Effector memory CD8-positive, alpha-beta T cell (primary cell): ENCODE measurements around the gene PPCDC.
A peak's percentile ranks its signal among the peaks of the same experiment; 100 is the strongest.

ENCODE experiments used
- ATAC-seq: fragments of 150-1000 bp; cut with Tn5 transposase; replicated peaks from 2 replicates; pipeline ENCODE4 v1.10.0; 2021; ENCODE audit warnings: mild to moderate bottlenecking, moderate library complexity
- DNase-seq, 3 experiments: peaks; one replicate each; pipeline ENCODE4 v3.0.0; 2021
- H3K27ac Mint-ChIP-seq, 2 donors: one replicate each; pipeline ENCODE4 v1.8.0; 2022; ENCODE audit warnings: mild to moderate bottlenecking in 2 of 2, mixed read lengths in 2 of 2, moderate library complexity in 2 of 2
- H3K27me3 Mint-ChIP-seq, 2 donors: one replicate each; pipeline ENCODE4 v1.8.0; 2022; ENCODE audit warnings: mixed read lengths in 2 of 2
- H3K36me3 Mint-ChIP-seq: one replicate; pipeline ENCODE4 v1.8.0; 2022; ENCODE audit warnings: mild to moderate bottlenecking, moderate library complexity, mixed read lengths; ENCODE audit not compliant: insufficient read depth
- H3K4me1 Mint-ChIP-seq, 2 donors: one replicate each; pipeline ENCODE4 v1.8.0; 2022; ENCODE audit warnings: low read depth in 2 of 2, mixed read lengths in 2 of 2
- H3K4me3 Mint-ChIP-seq, 2 donors: one replicate each; pipeline ENCODE4 v1.8.0; 2022; ENCODE audit warnings: mild to moderate bottlenecking in 2 of 2, mixed read lengths in 2 of 2, moderate library complexity in 2 of 2
- H3K9me3 Mint-ChIP-seq, 2 donors: one replicate each; pipeline ENCODE4 v1.8.0; 2022; ENCODE audit warnings: mixed read lengths in 2 of 2
- total RNA-seq, 9 experiments: gene quantifications; one replicate each; lab custom pipeline; 2026; lab: John Stamatoyannopoulos, UW

PPCDC gene, protein sequence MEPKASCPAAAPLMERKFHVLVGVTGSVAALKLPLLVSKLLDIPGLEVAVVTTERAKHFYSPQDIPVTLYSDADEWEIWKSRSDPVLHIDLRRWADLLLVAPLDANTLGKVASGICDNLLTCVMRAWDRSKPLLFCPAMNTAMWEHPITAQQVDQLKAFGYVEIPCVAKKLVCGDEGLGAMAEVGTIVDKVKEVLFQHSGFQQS
- 4.7 to 17.8 (median 9.9) reads per million in 9 experiments for total RNA-seq

DNA sequence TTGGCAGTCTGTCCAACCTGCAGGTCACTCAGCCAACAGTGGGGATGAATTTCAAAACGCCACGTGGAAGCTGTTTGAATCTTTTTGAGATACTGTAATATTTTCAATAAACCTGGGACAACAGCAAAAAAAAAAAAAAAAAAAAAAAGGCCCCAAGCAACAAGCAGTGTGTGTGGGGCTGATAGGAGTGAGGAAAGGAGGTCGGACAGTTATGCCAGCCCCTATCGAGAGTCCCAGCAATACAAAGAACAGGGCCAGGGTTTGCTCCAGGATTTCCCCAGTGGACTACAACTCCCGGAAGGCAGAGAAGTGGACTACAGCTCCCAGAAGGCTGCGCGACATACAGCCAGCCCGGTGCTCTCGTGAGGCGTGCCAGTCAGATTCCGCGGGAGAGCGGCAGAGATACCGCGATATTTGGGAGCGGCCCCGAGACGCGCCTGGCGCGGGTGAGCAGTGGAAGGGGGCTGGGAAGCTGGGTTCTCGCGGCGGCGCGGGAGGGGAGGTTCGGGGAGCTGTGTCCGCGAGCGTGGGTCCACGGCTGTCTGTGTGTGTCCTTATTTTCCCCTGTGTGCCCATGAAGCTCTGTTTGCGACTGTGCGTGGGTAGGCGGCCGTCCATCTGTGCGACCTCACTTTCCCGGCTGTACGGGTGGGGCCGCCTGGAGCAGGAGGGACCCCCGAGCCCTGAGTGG, at the start of gene PPCDC:
TSS of gene PPCDC (plus strand) at position 410 of the 691 bp plus-strand sequence. CDS start 4,729 bp downstream, outside the sequence.
- Mint-ChIP-seq H3K4me1 (peaks cover 14 to 18% of the 10 kb centered on the region in 2 donors), H3K36me3 (peaks cover 15% of the 10 kb centered on the region), H3K4me3 (peak within 1 kb of the TSS; percentile 89 to 94), H3K27me3 (peaks cover 0 to 8% of the 10 kb centered on the region in 2 donors), H3K27ac (peak within 1 kb of the TSS; percentile 90), H3K9me3 (no peaks in the 10 kb centered on the region)
- DNase-seq (peak; percentile 86 to 90 (median 89)), ATAC-seq (peak; percentile 100)

DNA sequence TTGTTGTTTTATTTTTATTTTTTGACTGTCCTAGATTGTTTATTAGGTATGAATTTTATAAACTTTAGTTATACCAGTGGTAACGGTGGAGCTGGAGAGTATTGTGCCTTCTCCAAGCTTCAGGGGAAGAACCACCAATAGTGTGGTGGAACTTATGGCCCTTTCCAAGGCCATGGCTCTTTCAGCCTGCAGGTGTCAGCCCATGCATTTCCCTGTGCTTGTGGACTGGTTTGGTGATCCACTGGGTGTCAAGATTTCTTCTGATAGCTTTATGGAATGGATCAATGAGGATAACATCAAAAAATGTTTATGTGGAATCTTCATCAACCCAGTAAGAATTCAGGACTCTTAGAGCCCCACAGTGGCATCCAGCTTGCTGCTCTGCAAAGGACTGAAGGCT, 47.2 kb upstream of the PPCDC start:
- ATAC-seq: no peak
- no peak for DNase-seq
- Mint-ChIP-seq H3K4me1 (no peaks in the 10 kb centered on the region), H3K27me3 (peaks cover 21 to 31% of the 10 kb centered on the region in 2 donors), H3K36me3 (no peaks in the 10 kb centered on the region), H3K4me3 (no peak overlapping the region), H3K27ac (no peak overlapping the region), H3K9me3 (no peaks in the 10 kb centered on the region)

DNA sequence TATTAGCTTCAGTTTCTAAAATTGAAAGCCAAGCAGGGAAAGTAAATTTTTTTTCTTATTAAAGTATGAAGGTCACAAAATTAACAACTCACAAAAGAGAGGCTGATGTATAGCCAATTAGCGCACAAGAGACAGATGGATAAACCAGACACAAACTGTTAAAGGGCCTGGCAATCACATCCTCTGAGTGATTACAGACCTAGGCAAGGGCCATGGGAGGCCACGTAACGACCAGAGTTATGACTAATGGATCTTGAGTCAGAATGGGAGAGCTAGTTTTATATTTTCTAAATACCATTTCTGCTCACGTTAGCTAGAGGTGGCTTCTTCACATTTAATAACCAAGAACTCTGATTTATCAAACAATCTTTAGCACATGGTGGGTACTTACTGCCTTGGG, 45.8 kb upstream of the PPCDC start:
- ATAC-seq: no peak
- Mint-ChIP-seq H3K36me3 (no peaks in the 10 kb centered on the region), H3K9me3 (no peaks in the 10 kb centered on the region), H3K4me1 (no peaks in the 10 kb centered on the region), H3K27me3 (peaks cover 20 to 32% of the 10 kb centered on the region in 2 donors), H3K4me3 (no peak overlapping the region), H3K27ac (no peak overlapping the region)
- DNase-seq: no peak

DNA sequence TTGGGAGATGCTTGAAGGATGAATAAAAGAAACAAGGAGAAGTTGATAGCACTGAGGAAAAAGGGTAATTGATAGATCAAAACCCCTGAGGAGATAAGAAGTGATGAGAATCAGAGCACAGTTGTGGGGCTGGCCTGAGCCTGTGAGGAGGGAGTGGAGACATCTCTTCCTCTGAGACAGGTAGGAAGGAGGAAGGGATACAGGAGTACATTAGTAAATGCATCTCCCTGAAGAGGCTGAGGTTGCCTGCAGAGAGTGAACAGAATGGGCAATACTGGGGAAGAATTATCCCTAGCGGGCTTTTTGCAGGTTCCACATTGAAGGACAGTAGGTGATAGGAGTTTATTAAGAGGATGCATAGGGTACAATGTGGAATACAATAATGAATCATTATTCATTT, 45.3 kb upstream of the PPCDC start:
- H3K4me1 Mint-ChIP-seq: no peaks in the 10 kb centered on the region
- no peak overlapping the region for H3K27ac Mint-ChIP-seq
- no peak for ATAC-seq
- H3K36me3 Mint-ChIP-seq: no peaks in the 10 kb centered on the region
- no peak for DNase-seq
- H3K9me3 Mint-ChIP-seq: no peaks in the 10 kb centered on the region
- H3K27me3 Mint-ChIP-seq: peaks cover 15 to 27% of the 10 kb centered on the region in 2 donors
- no peak overlapping the region for H3K4me3 Mint-ChIP-seq

DNA sequence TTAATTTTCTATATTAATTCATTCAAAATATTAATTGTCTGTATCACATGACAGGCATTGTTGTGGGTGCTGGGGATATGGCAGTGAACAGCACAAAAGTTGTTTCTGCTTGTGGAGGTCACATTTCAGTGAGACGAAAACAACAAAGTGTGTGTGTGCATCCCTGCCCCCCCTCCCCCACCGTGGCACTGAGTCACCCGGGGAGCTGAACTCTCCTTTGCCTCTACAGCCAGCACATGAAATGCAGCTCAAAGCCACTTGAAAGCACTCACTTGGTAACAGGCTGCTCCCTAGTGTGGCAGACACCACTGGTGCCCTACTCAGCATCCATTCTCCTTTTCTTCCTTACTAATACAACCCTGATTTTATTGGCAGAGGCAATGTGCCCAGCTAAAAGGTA, 44.9 kb upstream of the PPCDC start:
- Mint-ChIP-seq H3K9me3 (no peaks in the 10 kb centered on the region), H3K27me3 (peaks cover 15 to 27% of the 10 kb centered on the region in 2 donors), H3K27ac (no peak overlapping the region), H3K4me3 (no peak overlapping the region), H3K4me1 (no peaks in the 10 kb centered on the region), H3K36me3 (no peaks in the 10 kb centered on the region)
- ATAC-seq (no peak), DNase-seq (no peak)

DNA sequence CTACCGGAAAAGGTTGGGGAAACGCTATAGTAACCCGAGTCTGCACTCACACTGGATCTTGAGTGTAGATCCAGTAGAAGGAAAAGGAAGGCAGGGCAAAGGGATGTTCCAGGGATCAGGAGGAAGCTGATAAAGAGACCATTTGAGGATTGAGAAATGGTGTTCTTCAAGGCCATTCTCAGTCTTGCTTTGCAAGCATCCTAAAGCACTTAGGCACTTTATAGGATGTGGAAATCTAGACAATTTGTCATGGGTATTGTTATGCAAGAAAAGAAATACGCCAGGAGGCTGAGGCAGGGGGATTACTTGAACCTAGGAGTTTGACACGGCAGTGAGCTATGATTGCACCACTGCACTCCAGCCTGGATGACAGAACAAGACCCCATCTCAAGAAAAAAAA, 41.2 kb upstream of the PPCDC start:
- Mint-ChIP-seq H3K27me3 (peaks cover 37 to 48% of the 10 kb centered on the region in 2 donors), H3K4me3 (no peak overlapping the region), H3K9me3 (no peaks in the 10 kb centered on the region), H3K36me3 (no peaks in the 10 kb centered on the region), H3K27ac (no peak overlapping the region), H3K4me1 (no peaks in the 10 kb centered on the region)
- no peak for DNase-seq
- ATAC-seq: no peak

DNA sequence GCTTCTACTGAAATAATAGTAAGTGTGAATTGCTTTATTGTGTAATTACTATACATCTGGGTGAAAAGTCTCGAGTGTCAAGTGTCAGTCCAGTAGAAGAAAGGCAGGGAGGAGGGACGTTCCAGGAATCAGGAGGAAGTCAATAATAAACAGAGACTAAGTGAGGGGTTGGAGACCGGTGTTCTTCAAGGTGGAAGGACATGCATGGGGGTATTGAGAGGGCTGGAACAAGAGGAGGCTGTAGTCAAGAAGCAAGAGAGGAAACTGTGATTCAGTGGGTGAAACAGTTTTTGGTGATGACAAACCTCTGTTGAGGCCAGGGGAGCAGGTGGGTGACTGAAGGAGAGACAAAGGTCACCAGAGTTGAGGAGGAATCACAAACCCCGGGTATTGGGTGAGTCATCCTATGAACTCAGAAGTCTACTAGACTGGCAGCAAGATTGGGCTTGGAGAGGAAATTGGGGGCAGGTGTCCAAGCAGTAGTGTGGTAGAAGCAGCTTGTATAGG, 39.6 kb upstream of the PPCDC start:
- H3K4me3 Mint-ChIP-seq: no peak overlapping the region
- peaks cover 37 to 52% of the 10 kb centered on the region in 2 donors for H3K27me3 Mint-ChIP-seq
- no peak overlapping the region for H3K27ac Mint-ChIP-seq
- DNase-seq (no peak), ATAC-seq (no peak)
- H3K9me3 Mint-ChIP-seq: no peaks in the 10 kb centered on the region
- H3K4me1 Mint-ChIP-seq: no peaks in the 10 kb centered on the region
- no peaks in the 10 kb centered on the region for H3K36me3 Mint-ChIP-seq

DNA sequence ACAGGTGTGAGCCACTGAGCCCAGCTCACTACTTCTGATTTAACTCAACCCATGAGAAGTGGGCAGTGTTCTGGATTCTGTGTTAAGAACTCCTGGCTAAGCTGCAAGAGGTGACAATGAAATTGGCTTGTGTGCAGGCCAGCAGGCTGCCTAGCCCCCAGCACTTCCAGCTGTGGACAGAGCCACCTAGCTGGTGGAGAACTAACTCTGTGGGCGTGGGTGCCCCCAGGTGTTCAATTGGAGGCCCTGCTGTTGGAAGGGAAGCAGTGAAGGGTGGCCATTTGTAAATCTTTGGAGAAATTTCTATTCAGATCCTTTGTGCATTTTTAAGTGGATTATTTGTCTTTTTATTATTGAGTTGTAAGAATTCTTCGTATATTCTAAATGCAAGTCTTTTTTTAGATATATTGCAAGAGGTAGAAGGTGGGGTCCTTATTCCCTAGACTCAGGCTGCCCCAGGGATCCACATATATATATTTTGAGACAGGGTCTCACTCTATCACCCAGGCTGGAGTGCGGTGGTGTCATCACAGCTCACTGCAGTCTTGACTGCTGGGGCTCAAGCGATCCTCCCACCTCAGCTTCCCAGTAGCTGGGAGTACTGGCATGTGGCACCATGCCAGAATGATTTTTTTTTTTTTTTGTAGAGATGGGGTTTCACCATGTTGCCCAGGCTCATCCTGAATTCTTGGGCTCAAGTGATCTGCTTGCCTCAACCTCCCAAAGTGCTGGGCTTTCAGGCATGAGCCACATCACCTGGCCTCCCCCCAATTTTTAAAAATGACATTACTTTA, 35.2 kb upstream of the PPCDC start:
- Mint-ChIP-seq H3K36me3 (peaks cover 3% of the 10 kb centered on the region), H3K4me1 (no peaks in the 10 kb centered on the region), H3K27ac (no peak overlapping the region), H3K4me3 (no peak overlapping the region), H3K27me3 (peaks cover 23 to 48% of the 10 kb centered on the region in 2 donors), H3K9me3 (no peaks in the 10 kb centered on the region)
- ATAC-seq: peak; percentile 29
- no peak for DNase-seq

DNA sequence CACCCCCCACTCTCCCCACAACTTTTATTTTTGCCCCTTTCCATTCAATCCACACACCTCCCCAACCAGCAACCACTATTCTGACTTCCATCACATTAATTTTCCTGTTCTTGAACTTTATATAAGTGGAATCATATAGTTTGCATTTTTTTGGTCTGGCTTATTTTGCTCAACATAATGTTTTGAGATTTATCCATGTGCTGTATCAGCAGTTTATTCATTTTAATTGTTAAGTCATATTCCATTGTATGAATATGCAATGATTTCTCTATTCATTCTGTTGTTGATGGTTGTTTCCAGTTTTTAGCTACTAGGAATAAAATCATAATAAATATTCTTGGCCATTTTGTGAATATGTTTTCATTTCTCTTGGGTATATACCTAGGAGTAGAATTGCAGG, 33.9 kb upstream of the PPCDC start:
- Mint-ChIP-seq H3K36me3 (peaks cover 3% of the 10 kb centered on the region), H3K27me3 (peaks cover 16 to 42% of the 10 kb centered on the region in 2 donors), H3K27ac (no peak overlapping the region), H3K9me3 (no peaks in the 10 kb centered on the region), H3K4me3 (no peak overlapping the region), H3K4me1 (peaks cover 0 to under 1% of the 10 kb centered on the region in 2 donors)
- DNase-seq (no peak), ATAC-seq (no peak)

DNA sequence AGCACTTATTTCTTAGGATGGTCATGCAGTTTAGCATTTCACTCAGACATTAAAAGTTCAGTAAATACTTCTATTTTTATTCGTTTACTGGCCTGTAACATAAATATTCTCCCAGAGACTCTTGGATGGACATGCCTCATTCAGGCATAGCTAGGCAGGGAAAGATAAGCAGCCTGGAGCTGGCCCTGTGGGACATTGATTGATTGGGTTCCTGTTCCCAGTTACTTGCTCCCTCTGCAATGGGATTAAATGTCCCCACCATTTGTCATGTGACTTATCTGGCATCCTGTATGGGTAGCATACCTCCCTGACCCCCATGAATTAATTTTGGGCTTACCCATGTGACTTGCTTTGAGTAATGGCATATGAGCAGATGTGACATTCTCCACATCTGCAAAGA, 30.8 kb upstream of the PPCDC start:
- ATAC-seq (no peak), DNase-seq (no peak)
- Mint-ChIP-seq H3K27ac (no peak overlapping the region), H3K36me3 (peaks cover 6% of the 10 kb centered on the region), H3K27me3 (peaks cover 13 to 39% of the 10 kb centered on the region in 2 donors), H3K4me3 (no peak overlapping the region), H3K4me1 (peaks cover 12 to 15% of the 10 kb centered on the region in 2 donors), H3K9me3 (peaks cover 0 to 6% of the 10 kb centered on the region in 2 donors)

DNA sequence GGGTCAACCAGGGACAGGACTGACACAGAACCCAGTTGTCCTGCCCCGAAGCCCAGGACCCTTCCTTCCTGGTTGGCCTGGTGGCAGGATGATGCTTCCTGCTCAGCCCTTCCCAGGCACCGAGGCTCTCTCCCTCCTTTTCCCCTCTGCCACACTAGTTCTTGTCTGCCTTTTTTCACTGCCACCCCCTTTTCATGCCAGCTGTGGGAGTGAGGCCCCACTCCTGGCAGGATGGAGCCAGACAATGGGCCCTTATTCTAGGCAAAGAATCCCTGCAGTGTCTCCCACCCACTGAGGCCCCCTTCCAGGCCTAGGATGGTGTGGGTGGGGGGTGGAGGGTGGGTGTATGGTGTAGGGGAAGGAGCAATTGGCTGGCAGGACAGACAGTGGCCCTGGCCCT, 29.2 kb upstream of the PPCDC start:
- ATAC-seq: no peak
- Mint-ChIP-seq H3K36me3 (peaks cover 6% of the 10 kb centered on the region), H3K4me3 (no peak overlapping the region), H3K27me3 (peaks cover 29 to 55% of the 10 kb centered on the region in 2 donors), H3K9me3 (peaks cover 0 to 6% of the 10 kb centered on the region in 2 donors), H3K4me1 (peaks cover 12 to 15% of the 10 kb centered on the region in 2 donors), H3K27ac (no peak overlapping the region)
- no peak for DNase-seq

DNA sequence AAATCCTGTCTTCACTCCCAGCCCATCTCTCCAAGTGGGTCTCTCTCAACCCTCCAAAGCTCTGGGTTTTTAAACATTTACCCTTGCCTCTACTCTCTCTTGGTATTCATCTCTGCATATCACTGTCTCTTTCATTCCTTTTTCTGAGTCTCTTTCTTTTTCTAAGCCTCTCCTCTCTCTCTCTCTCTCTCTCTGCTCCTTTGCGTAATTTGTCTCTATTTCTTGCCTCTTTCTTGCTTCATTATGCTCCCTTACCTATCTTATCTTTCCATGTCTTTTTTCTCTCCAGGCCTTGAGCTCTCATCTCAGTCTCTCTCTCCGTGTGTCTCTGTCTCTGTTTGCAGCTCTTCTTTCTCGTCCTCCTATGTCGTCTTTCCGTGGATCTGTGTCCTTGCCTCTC, 28.7 kb upstream of the PPCDC start:
- Mint-ChIP-seq H3K4me1 (peaks cover 12 to 15% of the 10 kb centered on the region in 2 donors), H3K4me3 (peak overlapping the region; percentile 78 to 84), H3K27ac (peak overlapping the region in 1 of 2 donors; percentile 52), H3K27me3 (peaks cover 32 to 60% of the 10 kb centered on the region in 2 donors), H3K36me3 (peaks cover 6% of the 10 kb centered on the region), H3K9me3 (peaks cover 0 to 6% of the 10 kb centered on the region in 2 donors)
- ATAC-seq (no peak), DNase-seq (no peak)

DNA sequence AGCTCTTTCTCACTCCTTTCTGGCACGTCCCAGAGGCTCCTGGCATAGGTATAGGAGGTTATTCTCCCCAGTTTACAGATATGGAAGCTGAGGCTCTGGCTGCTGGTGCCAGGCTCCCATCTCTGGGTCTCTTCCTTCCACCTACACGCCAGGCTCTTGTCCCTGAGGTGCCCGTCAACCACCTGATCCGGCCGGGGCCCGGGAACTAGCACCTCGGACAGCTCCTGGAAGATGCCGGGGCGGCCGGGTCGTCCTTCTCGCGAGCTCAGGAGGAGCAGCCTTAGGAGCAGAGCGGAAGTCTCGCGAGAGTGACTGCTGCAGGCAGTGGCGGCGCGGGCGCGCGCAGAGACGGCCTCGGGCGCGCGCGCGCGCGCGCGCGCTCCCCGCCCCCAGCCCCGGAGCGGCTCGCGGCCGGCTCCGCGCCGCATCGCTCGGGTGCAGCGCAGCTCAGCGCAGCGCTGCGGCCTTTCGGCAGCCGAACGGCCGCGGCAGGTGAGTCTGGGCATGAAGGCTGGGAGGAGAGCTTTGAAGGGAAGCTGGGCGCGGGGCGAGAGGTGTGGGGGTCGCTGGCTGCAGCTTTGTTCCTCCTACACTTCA, 28.1 kb upstream of the PPCDC start, which contains the start of gene SCAMP5:
TSS of gene SCAMP5 (plus strand) at position 382 of the 597 bp plus-strand sequence. CDS start 16,277 bp downstream, outside the sequence.
- DNase-seq: peak; percentile 89
- peak within 1 kb of the TSS; percentile 78 to 84 for H3K4me3 Mint-ChIP-seq
- peak within 1 kb of the TSS; percentile 51 to 52 for H3K27ac Mint-ChIP-seq
- peak; percentile 98 for ATAC-seq
- peaks cover 0 to 6% of the 10 kb centered on the region in 2 donors for H3K9me3 Mint-ChIP-seq
- peaks cover 12 to 15% of the 10 kb centered on the region in 2 donors for H3K4me1 Mint-ChIP-seq
- H3K27me3 Mint-ChIP-seq: peaks cover 32 to 62% of the 10 kb centered on the region in 2 donors
- H3K36me3 Mint-ChIP-seq: peaks cover 6% of the 10 kb centered on the region
